Midbrain (tissue), 1 donor: ENCODE data around the gene PARS2.

Experiments
- DNase-seq: peaks from one replicate; lab custom pipeline; 2025; lab: John Stamatoyannopoulos, UW

The PARS2 gene

GRCh38 chr1:54764133-54764921, at the start of gene PARS2:
Gene PARS2 (minus strand): TSS chr1:54764523. CDS start chr1:54759161, 5,362 bp downstream.
- DNase-seq, result peak; percentile 100

- no peak for DNase-seq
Observed at GRCh38 chr1:54814126-54814498, 49.8 kb upstream of the PARS2 start.

- no peak for DNase-seq
Observed at GRCh38 chr1:54813485-54814125, 49.3 kb upstream of the PARS2 start.

- no peak for DNase-seq
Observed at GRCh38 chr1:54812801-54813484, 48.6 kb upstream of the PARS2 start.

GRCh38 chr1:54811739-54812655, 47.7 kb upstream of the PARS2 start:
- DNase-seq, result no peak

GRCh38 chr1:54811066-54811465, 46.7 kb upstream of the PARS2 start:
- DNase-seq, result no peak

- peak; percentile 63 for DNase-seq
Observed at GRCh38 chr1:54810153-54810942, 46.0 kb upstream of the PARS2 start.

GRCh38 chr1:54809496-54810074, 45.3 kb upstream of the PARS2 start:
- DNase-seq, result no peak

- DNase-seq, result no peak
Observed at GRCh38 chr1:54808443-54809207, 44.3 kb upstream of the PARS2 start.

GRCh38 chr1:54807756-54808155, 43.4 kb upstream of the PARS2 start:
- no peak for DNase-seq

GRCh38 chr1:54806931-54807611, 42.7 kb upstream of the PARS2 start:
- no peak for DNase-seq

- DNase-seq, result no peak
Observed at GRCh38 chr1:54805981-54806381, 41.7 kb upstream of the PARS2 start.

- no peak for DNase-seq
Observed at GRCh38 chr1:54805466-54805865, 41.1 kb upstream of the PARS2 start.

- DNase-seq, result no peak
Observed at GRCh38 chr1:54804471-54805132, 40.3 kb upstream of the PARS2 start.

- no peak for DNase-seq
Observed at GRCh38 chr1:54803761-54804470, 39.6 kb upstream of the PARS2 start.

GRCh38 chr1:54800899-54801759, 36.8 kb upstream of the PARS2 start, which contains the start of gene TTC22:
Gene TTC22 (minus strand): TSS chr1:54801323. CDS start chr1:54801163, 160 bp downstream.
- no peak for DNase-seq
